Measurements from ENCODE around the gene CABCOCO1. TPM values are rescaled to one million over a fixed set of nuclear protein-coding genes. Genes with fewer than 3 reads are reported as not detected.

The CABCOCO1 gene
- total RNA-seq, 1 donor from 2014 or later, result 0.30 TPM

- TF ChIP-seq CTCF (conservative IDR thresholded peaks at IDR 0.05), result no peak
- no peaks in the 10 kb centered on the region for H3K27me3 Mint-ChIP-seq (ENCODE audit: low read depth)
- no peak overlapping the region for H3K27ac Mint-ChIP-seq (ENCODE audit: unreplicated experiment)
- H3K9me3 Mint-ChIP-seq, result peaks cover 3% of the 10 kb centered on the region
- no peak overlapping the region for H3K4me3 Mint-ChIP-seq
- H3K36me3 Mint-ChIP-seq (ENCODE audit: low read depth), result no peaks in the 10 kb centered on the region
- peaks cover 10% of the 10 kb centered on the region for H3K4me1 Mint-ChIP-seq
- no peak for DNase-seq (ENCODE audit: low read depth, low spot score)
Observed at GRCh38 chr10:61742812-61743211, 80.1 kb downstream of the CABCOCO1 start.

GRCh38 chr10:61744469-61744868 lies 81.7 kb downstream of the CABCOCO1 start:
- no peak overlapping the region for H3K4me3 Mint-ChIP-seq

DNA sequence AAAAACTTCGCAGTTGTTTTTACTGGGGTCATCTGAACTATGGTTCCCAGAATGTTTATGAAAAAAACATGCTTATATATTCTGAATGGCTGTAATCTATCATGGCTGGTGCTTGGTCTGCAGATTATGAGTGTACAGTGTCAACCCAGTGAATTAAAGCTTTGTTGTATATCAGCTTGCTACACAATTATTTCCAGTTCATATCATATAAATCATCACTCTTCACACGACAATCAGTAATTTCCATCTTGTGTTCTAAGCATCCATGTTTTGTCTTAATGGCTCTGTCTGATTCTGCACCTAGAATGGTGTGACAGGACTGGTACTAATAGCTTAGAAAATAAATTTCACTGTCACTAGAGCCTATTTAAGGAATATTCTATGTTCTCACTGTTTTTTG lies 83.6 kb downstream of the CABCOCO1 start:
- Mint-ChIP-seq H3K27me3 (ENCODE audit: low read depth) (no peaks in the 10 kb centered on the region), H3K36me3 (ENCODE audit: low read depth) (no peaks in the 10 kb centered on the region), H3K27ac (ENCODE audit: unreplicated experiment) (no peak overlapping the region), H3K9me3 (peaks cover 5% of the 10 kb centered on the region), H3K4me3 (no peak overlapping the region), H3K4me1 (peaks cover 10% of the 10 kb centered on the region)
- no peak for DNase-seq (ENCODE audit: low read depth, low spot score)
- TF ChIP-seq CTCF (conservative IDR thresholded peaks at IDR 0.05), result no peak

More at GRCh38 chr10:61744469-61744868, 81.7 kb downstream of the CABCOCO1 start:
- H3K4me1 Mint-ChIP-seq, result peaks cover 10% of the 10 kb centered on the region
- peaks cover 3% of the 10 kb centered on the region for H3K9me3 Mint-ChIP-seq
- H3K27me3 Mint-ChIP-seq (ENCODE audit: low read depth), result no peaks in the 10 kb centered on the region
- no peaks in the 10 kb centered on the region for H3K36me3 Mint-ChIP-seq (ENCODE audit: low read depth)
- DNase-seq (ENCODE audit: low read depth, low spot score), result no peak
- TF ChIP-seq CTCF (conservative IDR thresholded peaks at IDR 0.05), result peak; percentile 42
- no peak overlapping the region for H3K27ac Mint-ChIP-seq (ENCODE audit: unreplicated experiment)

GRCh38 chr10:61747307-61747706 lies 84.6 kb downstream of the CABCOCO1 start:
- no peak for TF ChIP-seq CTCF (conservative IDR thresholded peaks at IDR 0.05)
- Mint-ChIP-seq H3K36me3 (ENCODE audit: low read depth) (no peaks in the 10 kb centered on the region), H3K4me3 (no peak overlapping the region), H3K27me3 (ENCODE audit: low read depth) (no peaks in the 10 kb centered on the region), H3K27ac (ENCODE audit: unreplicated experiment) (no peak overlapping the region), H3K4me1 (peaks cover 18% of the 10 kb centered on the region), H3K9me3 (peaks cover 5% of the 10 kb centered on the region)
- no peak for DNase-seq (ENCODE audit: low read depth, low spot score)

DNA sequence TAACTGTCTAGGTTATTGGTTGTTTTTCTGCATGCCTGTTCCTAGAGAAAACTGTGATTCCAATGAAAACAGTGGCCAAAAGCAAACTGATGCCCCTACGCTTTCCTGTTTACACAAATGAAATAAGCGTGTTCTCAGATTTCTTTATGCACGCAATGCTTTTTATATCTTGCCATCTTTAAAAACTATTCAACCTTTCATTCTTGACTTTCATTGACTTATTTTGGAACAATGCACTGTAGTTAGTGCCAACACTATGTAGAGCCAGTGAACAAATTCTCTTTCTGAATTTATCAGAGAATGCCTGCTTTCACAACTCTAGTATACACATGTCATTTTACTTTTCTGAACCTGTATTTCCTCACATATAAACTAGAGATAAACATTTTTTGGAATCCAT lies 86.6 kb downstream of the CABCOCO1 start:
- peaks cover 2% of the 10 kb centered on the region for H3K9me3 Mint-ChIP-seq
- H3K27me3 Mint-ChIP-seq (ENCODE audit: low read depth), result no peaks in the 10 kb centered on the region
- no peak overlapping the region for H3K27ac Mint-ChIP-seq (ENCODE audit: unreplicated experiment)
- H3K36me3 Mint-ChIP-seq (ENCODE audit: low read depth), result no peaks in the 10 kb centered on the region
- no peak overlapping the region for H3K4me3 Mint-ChIP-seq
- DNase-seq (ENCODE audit: low read depth, low spot score), result no peak
- H3K4me1 Mint-ChIP-seq, result peaks cover 8% of the 10 kb centered on the region
- TF ChIP-seq CTCF (conservative IDR thresholded peaks at IDR 0.05), result no peak

Measured in neural crest cell (in vitro differentiated cells).